Neuronal stem cell (in vitro differentiated cells): Measurements from ENCODE around the gene FAM234A.

Source experiments
- DNase-seq: peaks from one replicate; pipeline ENCODE4 v3.0.0-alpha.2; 2013; ENCODE audit warnings: low spot score
- H2AFZ ChIP-seq: one replicate; pipeline ENCODE4 v1.6.1; 2013; ENCODE audit warnings: mild to moderate bottlenecking, low read length, inconsistent platforms
- H2AK5ac ChIP-seq: 2 replicates; pipeline ENCODE4 v1.6.1; 2013; ENCODE audit warnings: low read depth, mild to moderate bottlenecking, inconsistent platforms, low read length, moderate library complexity, mixed read lengths
- H2BK120ac ChIP-seq: 2 replicates; pipeline ENCODE4 v1.6.1; 2013; ENCODE audit warnings: low read depth, mild to moderate bottlenecking, inconsistent platforms, low read length, moderate library complexity, mixed read lengths
- H2BK12ac ChIP-seq: one replicate; pipeline ENCODE4 v1.6.1; 2013; ENCODE audit warnings: low read length, inconsistent platforms
- H2BK15ac ChIP-seq: 2 replicates; pipeline ENCODE4 v1.6.1; 2013; ENCODE audit warnings: mild to moderate bottlenecking, low read length, inconsistent platforms, mixed read lengths
- H2BK5ac ChIP-seq: one replicate; pipeline ENCODE4 v1.6.1; 2013; ENCODE audit warnings: inconsistent platforms, mild to moderate bottlenecking, low read length, moderate library complexity
- H3K14ac ChIP-seq: one replicate; pipeline ENCODE4 v1.6.1; 2013; ENCODE audit warnings: low read length, inconsistent platforms
- H3K18ac ChIP-seq: 2 replicates; pipeline ENCODE4 v1.6.1; 2013; ENCODE audit warnings: low read length, inconsistent platforms
- H3K23ac ChIP-seq: 2 replicates; pipeline ENCODE4 v1.6.1; 2013; ENCODE audit warnings: low read depth, mild to moderate bottlenecking, mixed read lengths, low read length, inconsistent platforms; ENCODE audit not compliant: poor library complexity
- H3K27ac ChIP-seq: replicated peaks from 3 replicates; pipeline ENCODE4 v1.5.1; 2013; ENCODE audit warnings: low read length, inconsistent platforms
- H3K27me3 ChIP-seq, 3 experiments: 2 replicates each; pipeline ENCODE4 v1.6.1; 2013; ENCODE audit warnings: low read length in 3 of 3, mild to moderate bottlenecking in 2 of 3, inconsistent platforms in 1 of 3, low read depth in 1 of 3, mixed read lengths in 1 of 3, moderate library complexity in 1 of 3; ENCODE audit not compliant: control insufficient read depth in 3 of 3, insufficient read depth in 3 of 3
- H3K36me3 ChIP-seq, 2 donors: replicated peaks in 1 of 2; 2 replicates each; pipeline ENCODE4 v1.6.1; 2013; ENCODE audit warnings: low read length in 2 of 2; ENCODE audit not compliant: control insufficient read depth in 2 of 2, insufficient read depth in 2 of 2
- H3K4ac ChIP-seq: 2 replicates; pipeline ENCODE4 v1.6.1; 2013; ENCODE audit warnings: inconsistent platforms, mild to moderate bottlenecking, low read length, moderate library complexity
- H3K4me1 ChIP-seq, 2 donors: 1 replicate in 1 of 2; 2 replicates in 1 of 2; pipeline ENCODE4 v1.6.1; 2013; ENCODE audit warnings: low read length in 2 of 2, low read depth in 1 of 2; ENCODE audit not compliant: control insufficient read depth in 2 of 2, insufficient read depth in 1 of 2
- H3K4me2 ChIP-seq: one replicate; pipeline ENCODE4 v1.6.1; 2013; ENCODE audit warnings: mild to moderate bottlenecking, low read length, inconsistent platforms; ENCODE audit not compliant: insufficient read depth, poor library complexity, severe bottlenecking
- H3K4me3 ChIP-seq, 2 donors: 2 replicates each; pipeline ENCODE4 v1.5.1; 2013; ENCODE audit warnings: low read length in 2 of 2, mild to moderate bottlenecking in 2 of 2, inconsistent platforms in 1 of 2, moderate library complexity in 1 of 2
- H3K79me1 ChIP-seq: one replicate; pipeline ENCODE4 v1.6.1; 2013; ENCODE audit warnings: low read depth, mild to moderate bottlenecking, inconsistent platforms, low read length, moderate library complexity
- H3K9ac ChIP-seq: one replicate; pipeline ENCODE4 v1.6.1; 2013; ENCODE audit warnings: mild to moderate bottlenecking, low read depth, low read length, inconsistent platforms; ENCODE audit not compliant: poor library complexity
- H3K9me3 ChIP-seq, 2 donors: replicated peaks in 1 of 2; 2 replicates each; pipeline versions ENCODE3 to v1.6.1; 2013; ENCODE audit warnings: low read length in 2 of 2, mild to moderate bottlenecking in 2 of 2, inconsistent platforms in 1 of 2, low read depth in 1 of 2, mixed read lengths in 1 of 2, moderate library complexity in 1 of 2; ENCODE audit not compliant: control insufficient read depth in 2 of 2, insufficient read depth in 1 of 2
- H4K8ac ChIP-seq: one replicate; pipeline ENCODE4 v1.6.1; 2013; ENCODE audit warnings: low read depth, mild to moderate bottlenecking, inconsistent platforms, low read length, moderate library complexity
- H4K91ac ChIP-seq: one replicate; pipeline ENCODE4 v1.6.1; 2013; ENCODE audit warnings: low read length, low read depth, mild to moderate bottlenecking, inconsistent platforms; ENCODE audit not compliant: poor library complexity
- WGBS, 2 donors: extraction: QIAGEN DNeasy Blood & Tissue Kit; methylation state at CpG; one replicate each; pipeline ENCODE4 v1.1.7; 2013; ENCODE audit warnings: missing lambda C conversion rate in 2 of 2, mixed read lengths in 1 of 2; ENCODE audit not compliant: insufficient read length in 2 of 2, insufficient replicate concordance in 1 of 2; ENCODE audit errors: extremely low coverage in 2 of 2; 5-methylcytosine and 5-hydroxymethylcytosine counted together

FAM234A gene

GRCh38 chr16:268141-269053, 33.8 kb downstream of the FAM234A start:
- H2BK12ac ChIP-seq = no peak overlapping the region
- peaks cover 0 to 2% of the 10 kb centered on the region in 2 donors for H3K4me1 ChIP-seq
- H2BK15ac ChIP-seq = no peak overlapping the region
- no peak overlapping the region for H2BK120ac ChIP-seq
- H3K27ac ChIP-seq = no peak overlapping the region
- H3K23ac ChIP-seq = peak overlapping the region; percentile 83
- peaks cover 0 to 11% (median 0%) of the 10 kb centered on the region in 3 experiments for H3K27me3 ChIP-seq
- peak overlapping the region; percentile 83 for H3K18ac ChIP-seq
- H3K4me3 ChIP-seq = peak overlapping the region in 1 of 2 donors; percentile 68
- H3K9me3 ChIP-seq = peaks cover 0 to 4% of the 10 kb centered on the region in 2 donors
- H4K91ac ChIP-seq = no peak overlapping the region
- H3K4ac ChIP-seq = no peak overlapping the region
- H3K4me2 ChIP-seq = no peak overlapping the region
- H2AFZ ChIP-seq = no peak overlapping the region
- peak overlapping the region; percentile 82 for H3K14ac ChIP-seq
- H4K8ac ChIP-seq = peak overlapping the region; percentile 8
- H3K9ac ChIP-seq = peak overlapping the region; percentile 45
- H3K79me1 ChIP-seq = peaks cover 3% of the 10 kb centered on the region
- WGBS, 2 donors = no CpG with 5 or more reads among the region's 40 CpGs
- peak overlapping the region; percentile 53 for H2BK5ac ChIP-seq
- H2AK5ac ChIP-seq = peak overlapping the region; percentile 70
- DNase-seq = no peak
- H3K36me3 ChIP-seq = peaks cover 14 to 25% of the 10 kb centered on the region in 2 donors

GRCh38 chr16:269061-269796, 34.6 kb downstream of the FAM234A start:
- Histone ChIP-seq H3K14ac (peak overlapping the region; percentile 75), H3K79me1 (peaks cover 3% of the 10 kb centered on the region), H4K8ac (no peak overlapping the region), H3K9ac (peak overlapping the region; percentile 21), H2AK5ac (peak overlapping the region; percentile 70), H2AFZ (no peak overlapping the region), H3K23ac (peak overlapping the region; percentile 89), H3K27me3 (peaks cover 0 to 15% (median 2%) of the 10 kb centered on the region in 3 experiments), H3K18ac (peak overlapping the region; percentile 83), H2BK15ac (no peak overlapping the region), H3K4me1 (peaks cover 0 to 2% of the 10 kb centered on the region in 2 donors), H3K4ac (peak overlapping the region; percentile 66), H3K4me2 (no peak overlapping the region), H2BK5ac (no peak overlapping the region), H3K27ac (no peak overlapping the region), H2BK12ac (no peak overlapping the region), H3K9me3 (peaks cover 0 to 4% of the 10 kb centered on the region in 2 donors), H2BK120ac (no peak overlapping the region), H3K36me3 (peaks cover 7 to 17% of the 10 kb centered on the region in 2 donors), H4K91ac (peak overlapping the region; percentile 7), H3K4me3 (no peak overlapping the region)
- no CpG with 5 or more reads among the region's 24 CpGs for WGBS, 2 donors
- DNase-seq = no peak

- peak overlapping the region; percentile 75 for H2BK15ac ChIP-seq
- no CpG with 5 or more reads among the region's 34 CpGs for WGBS, 2 donors
- H2BK12ac ChIP-seq = no peak overlapping the region
- peak overlapping the region; percentile 86 for H2AK5ac ChIP-seq
- no peak for DNase-seq
- H3K9me3 ChIP-seq = peaks cover 0 to 4% of the 10 kb centered on the region in 2 donors
- peaks cover 3% of the 10 kb centered on the region for H3K79me1 ChIP-seq
- no peak overlapping the region for H3K4me3 ChIP-seq
- peaks cover under 1 to 3% of the 10 kb centered on the region in 2 donors for H3K36me3 ChIP-seq
- peak overlapping the region; percentile 73 for H3K23ac ChIP-seq
- peak overlapping the region; percentile 80 for H3K18ac ChIP-seq
- no peak overlapping the region for H4K8ac ChIP-seq
- H3K4ac ChIP-seq = no peak overlapping the region
- H3K27ac ChIP-seq = no peak overlapping the region
- H2AFZ ChIP-seq = no peak overlapping the region
- H3K27me3 ChIP-seq = peaks cover 3 to 27% (median 14%) of the 10 kb centered on the region in 3 experiments
- no peak overlapping the region for H3K14ac ChIP-seq
- no peak overlapping the region for H2BK120ac ChIP-seq
- no peak overlapping the region for H3K4me2 ChIP-seq
- peaks cover 4 to 7% of the 10 kb centered on the region in 2 donors for H3K4me1 ChIP-seq
- H3K9ac ChIP-seq = peak overlapping the region; percentile 30
- peak overlapping the region; percentile 39 for H2BK5ac ChIP-seq
- H4K91ac ChIP-seq = peak overlapping the region; percentile 72
Observed at GRCh38 chr16:270381-271255, 36.0 kb downstream of the FAM234A start.
